PFSK-1 (cell line): ENCODE measurements around the gene TAOK1.

Experiments
- FOXP2 ChIP-seq: optimal IDR thresholded peaks from 2 replicates; pipeline ENCODE3; 2011; ENCODE audit warnings: borderline replicate concordance, control low read depth, inconsistent platforms; ENCODE audit not compliant: insufficient read depth; ENCODE audit errors: extremely low read length, extremely low read depth
- POLR2AphosphoS5 ChIP-seq: IDR thresholded peaks from 2 replicates; pipeline ENCODE4 v1.6.1; 2012; ENCODE audit warnings: low read depth, mild to moderate bottlenecking, control low read depth, low read length, moderate library complexity
- SIN3A ChIP-seq: IDR thresholded peaks from 2 replicates; pipeline ENCODE4 v1.6.1; 2012; ENCODE audit warnings: mild to moderate bottlenecking, low read length, moderate library complexity, borderline replicate concordance; ENCODE audit not compliant: insufficient read depth
- TAF1 ChIP-seq: IDR thresholded peaks from 2 replicates; pipeline ENCODE4 v1.6.1; 2012; ENCODE audit warnings: low read length, control low read depth, borderline replicate concordance; ENCODE audit not compliant: insufficient read depth
- TF ChIP-seq, protein P1 (sequence below), 2 experiments: IDR thresholded peaks; 2 replicates each; pipeline versions ENCODE4 v1.6.1 to v1.8.0; 2011 to 2012; ENCODE audit warnings: low read depth in 2 of 2, low read length in 2 of 2, control low read depth in 1 of 2, inconsistent platforms in 1 of 2, mild to moderate bottlenecking in 1 of 2, moderate library complexity in 1 of 2; ENCODE audit not compliant: insufficient read depth in 1 of 2

GRCh38 chr17:29557085-29557738, 167.0 kb downstream of the TAOK1 start:
- TF ChIP-seq POLR2AphosphoS5, result no peak
- TF ChIP-seq, protein P1, sequence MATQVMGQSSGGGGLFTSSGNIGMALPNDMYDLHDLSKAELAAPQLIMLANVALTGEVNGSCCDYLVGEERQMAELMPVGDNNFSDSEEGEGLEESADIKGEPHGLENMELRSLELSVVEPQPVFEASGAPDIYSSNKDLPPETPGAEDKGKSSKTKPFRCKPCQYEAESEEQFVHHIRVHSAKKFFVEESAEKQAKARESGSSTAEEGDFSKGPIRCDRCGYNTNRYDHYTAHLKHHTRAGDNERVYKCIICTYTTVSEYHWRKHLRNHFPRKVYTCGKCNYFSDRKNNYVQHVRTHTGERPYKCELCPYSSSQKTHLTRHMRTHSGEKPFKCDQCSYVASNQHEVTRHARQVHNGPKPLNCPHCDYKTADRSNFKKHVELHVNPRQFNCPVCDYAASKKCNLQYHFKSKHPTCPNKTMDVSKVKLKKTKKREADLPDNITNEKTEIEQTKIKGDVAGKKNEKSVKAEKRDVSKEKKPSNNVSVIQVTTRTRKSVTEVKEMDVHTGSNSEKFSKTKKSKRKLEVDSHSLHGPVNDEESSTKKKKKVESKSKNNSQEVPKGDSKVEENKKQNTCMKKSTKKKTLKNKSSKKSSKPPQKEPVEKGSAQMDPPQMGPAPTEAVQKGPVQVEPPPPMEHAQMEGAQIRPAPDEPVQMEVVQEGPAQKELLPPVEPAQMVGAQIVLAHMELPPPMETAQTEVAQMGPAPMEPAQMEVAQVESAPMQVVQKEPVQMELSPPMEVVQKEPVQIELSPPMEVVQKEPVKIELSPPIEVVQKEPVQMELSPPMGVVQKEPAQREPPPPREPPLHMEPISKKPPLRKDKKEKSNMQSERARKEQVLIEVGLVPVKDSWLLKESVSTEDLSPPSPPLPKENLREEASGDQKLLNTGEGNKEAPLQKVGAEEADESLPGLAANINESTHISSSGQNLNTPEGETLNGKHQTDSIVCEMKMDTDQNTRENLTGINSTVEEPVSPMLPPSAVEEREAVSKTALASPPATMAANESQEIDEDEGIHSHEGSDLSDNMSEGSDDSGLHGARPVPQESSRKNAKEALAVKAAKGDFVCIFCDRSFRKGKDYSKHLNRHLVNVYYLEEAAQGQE (IDR thresholded peaks at IDR 0.05; ENCODE audit: insufficient read depth in 1 of 2, low read depth in 2 of 2, low read length in 2 of 2), result no peak
- no peak for TF ChIP-seq TAF1
- TF ChIP-seq SIN3A, result no peak
- TF ChIP-seq FOXP2, result no peak
